Endothelial cell (in vitro differentiated cells): Measurements from ENCODE around the gene SH3PXD2A. TPM values are rescaled to one million over a fixed set of nuclear protein-coding genes. Genes with fewer than 3 reads are reported as not detected.
A peak's percentile ranks its signal among the peaks of the same experiment; 100 is the strongest.

ENCODE experiments used
- DNase-seq: peaks from one replicate; pipeline ENCODE4 v3.0.0; 2021; ENCODE audit warnings: low spot score
- H3K27ac Mint-ChIP-seq: one replicate; pipeline ENCODE4 v1.8.0; 2021; ENCODE audit warnings: mixed read lengths, inconsistent platforms; ENCODE audit not compliant: unreplicated experiment
- H3K27me3 Mint-ChIP-seq: one replicate; pipeline ENCODE4 v1.8.0; 2021; ENCODE audit warnings: mild to moderate bottlenecking, moderate library complexity, mixed read lengths, inconsistent platforms; ENCODE audit not compliant: unreplicated experiment
- H3K36me3 Mint-ChIP-seq: one replicate; pipeline ENCODE4 v1.8.0; 2021; ENCODE audit warnings: mild to moderate bottlenecking, low read depth, mixed read lengths, inconsistent platforms; ENCODE audit not compliant: unreplicated experiment
- H3K4me1 Mint-ChIP-seq: one replicate; pipeline ENCODE4 v1.8.0; 2021; ENCODE audit warnings: mild to moderate bottlenecking, mixed read lengths, inconsistent platforms; ENCODE audit not compliant: unreplicated experiment
- H3K4me3 Mint-ChIP-seq: one replicate; pipeline ENCODE4 v1.8.0; 2021; ENCODE audit warnings: mild to moderate bottlenecking, mixed read lengths, inconsistent platforms; ENCODE audit not compliant: unreplicated experiment
- H3K9me3 Mint-ChIP-seq: one replicate; pipeline ENCODE4 v1.8.0; 2021; ENCODE audit warnings: mixed read lengths, inconsistent platforms; ENCODE audit not compliant: unreplicated experiment
- total RNA-seq: library from RNA; stranded (reverse); fragmentation: NEBNext Ultra II Directional; extraction: Animal tissue kit (Norgen Biotek cat#: 25700); gene quantifications from one replicate; pipeline ENCODE4 v1.2.1, GENCODE V29; 2021; ENCODE audit not compliant: unreplicated experiment
- TF ChIP-seq, protein P1 (sequence below): fragments of 200-600 bp; sonication (generic); IDR thresholded peaks from one replicate; pipeline ENCODE4 v1.5.0; 2021; ENCODE audit warnings: antibody characterized with exemption; ENCODE audit not compliant: unreplicated experiment

Gene SH3PXD2A
- total RNA-seq, 1 donor from 2014 or later: 59.9 TPM

DNA sequence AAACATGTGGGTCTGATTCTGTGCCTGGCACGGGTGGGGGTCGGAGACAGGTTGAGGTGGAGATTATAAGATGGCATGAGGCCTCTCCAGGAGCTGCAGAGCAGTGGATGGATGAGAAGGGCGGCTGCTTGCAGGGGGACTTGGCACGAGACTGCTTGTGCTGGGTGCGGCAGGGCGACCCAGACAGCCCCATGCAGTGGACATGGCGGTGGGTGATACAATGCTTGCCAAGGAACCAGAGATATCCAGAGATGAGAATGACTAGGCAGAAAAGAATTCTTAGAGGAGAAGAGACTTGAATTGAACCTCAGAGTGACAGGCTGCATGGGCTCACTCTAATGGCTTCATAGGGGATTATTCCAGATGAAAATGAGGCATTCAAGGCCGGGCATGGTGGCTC lies 216.4 kb downstream of the SH3PXD2A start:
- H3K9me3 Mint-ChIP-seq: no peaks in the 10 kb centered on the region
- H3K27me3 Mint-ChIP-seq: peaks cover 14% of the 10 kb centered on the region
- peaks cover 10% of the 10 kb centered on the region for H3K4me1 Mint-ChIP-seq
- no peak for DNase-seq
- peak overlapping the region; percentile 75 for H3K27ac Mint-ChIP-seq
- peak overlapping the region; percentile 42 for H3K4me3 Mint-ChIP-seq
- H3K36me3 Mint-ChIP-seq: peaks cover 19% of the 10 kb centered on the region
- TF ChIP-seq, protein P1, sequence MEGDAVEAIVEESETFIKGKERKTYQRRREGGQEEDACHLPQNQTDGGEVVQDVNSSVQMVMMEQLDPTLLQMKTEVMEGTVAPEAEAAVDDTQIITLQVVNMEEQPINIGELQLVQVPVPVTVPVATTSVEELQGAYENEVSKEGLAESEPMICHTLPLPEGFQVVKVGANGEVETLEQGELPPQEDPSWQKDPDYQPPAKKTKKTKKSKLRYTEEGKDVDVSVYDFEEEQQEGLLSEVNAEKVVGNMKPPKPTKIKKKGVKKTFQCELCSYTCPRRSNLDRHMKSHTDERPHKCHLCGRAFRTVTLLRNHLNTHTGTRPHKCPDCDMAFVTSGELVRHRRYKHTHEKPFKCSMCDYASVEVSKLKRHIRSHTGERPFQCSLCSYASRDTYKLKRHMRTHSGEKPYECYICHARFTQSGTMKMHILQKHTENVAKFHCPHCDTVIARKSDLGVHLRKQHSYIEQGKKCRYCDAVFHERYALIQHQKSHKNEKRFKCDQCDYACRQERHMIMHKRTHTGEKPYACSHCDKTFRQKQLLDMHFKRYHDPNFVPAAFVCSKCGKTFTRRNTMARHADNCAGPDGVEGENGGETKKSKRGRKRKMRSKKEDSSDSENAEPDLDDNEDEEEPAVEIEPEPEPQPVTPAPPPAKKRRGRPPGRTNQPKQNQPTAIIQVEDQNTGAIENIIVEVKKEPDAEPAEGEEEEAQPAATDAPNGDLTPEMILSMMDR: no peak

DNA sequence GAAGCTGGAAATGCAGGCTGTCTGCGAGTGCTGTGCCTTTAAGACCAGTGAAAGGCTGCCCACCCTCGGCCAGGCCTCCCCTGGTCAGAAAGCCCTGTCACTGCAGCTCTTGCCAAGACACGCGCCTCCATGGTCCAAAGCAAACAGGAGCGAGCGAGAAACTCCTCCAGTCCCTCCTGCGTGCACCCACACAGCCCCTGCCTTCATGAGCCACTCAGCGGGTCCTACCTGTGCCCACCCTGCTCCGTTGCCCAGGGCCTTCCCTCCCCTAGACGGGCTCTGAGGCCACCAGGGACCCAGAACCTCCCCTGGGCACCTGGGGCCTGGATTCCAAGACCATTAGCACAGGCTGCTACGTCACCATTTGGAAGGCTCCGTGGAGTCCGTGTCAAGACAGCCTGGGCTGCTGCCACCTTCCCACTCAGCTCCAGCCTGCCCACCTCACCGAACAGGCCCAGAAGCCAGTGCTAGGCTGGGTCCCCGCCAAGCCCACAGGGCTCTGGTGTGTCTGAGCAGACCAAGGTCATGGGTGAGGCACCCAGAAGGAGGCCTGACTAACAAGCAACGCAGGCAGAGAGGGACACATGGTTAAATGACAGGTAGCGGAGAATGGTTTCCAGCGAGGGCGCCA lies 217.3 kb downstream of the SH3PXD2A start:
- DNase-seq: no peak
- no peaks in the 10 kb centered on the region for H3K9me3 Mint-ChIP-seq
- H3K27me3 Mint-ChIP-seq: peaks cover 14% of the 10 kb centered on the region
- H3K4me1 Mint-ChIP-seq: peaks cover 10% of the 10 kb centered on the region
- TF ChIP-seq, protein P1: no peak
- peaks cover 13% of the 10 kb centered on the region for H3K36me3 Mint-ChIP-seq
- H3K4me3 Mint-ChIP-seq: no peak overlapping the region
- no peak overlapping the region for H3K27ac Mint-ChIP-seq

DNA sequence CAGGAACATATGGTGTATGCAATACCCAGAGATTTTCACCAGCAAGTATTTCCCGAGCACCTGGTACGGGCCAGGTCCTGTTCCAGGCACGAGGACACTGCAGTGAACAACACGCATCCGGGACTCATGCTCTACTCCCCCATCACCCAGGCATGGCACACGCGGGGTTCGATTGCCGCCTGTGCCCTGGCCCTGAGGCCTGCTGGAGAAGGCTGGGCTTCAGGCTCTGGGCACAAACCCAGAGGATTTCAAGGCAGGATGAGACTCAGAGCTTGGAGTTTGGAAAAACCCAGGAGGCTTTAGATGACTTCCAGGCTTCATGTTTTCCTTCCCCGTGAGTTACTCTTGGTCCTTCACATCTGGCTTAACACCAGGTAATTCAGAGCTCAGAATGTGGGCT lies 218.4 kb downstream of the SH3PXD2A start:
- Mint-ChIP-seq H3K27me3 (peaks cover 14% of the 10 kb centered on the region), H3K36me3 (peaks cover 18% of the 10 kb centered on the region), H3K4me3 (no peak overlapping the region), H3K4me1 (peaks cover 10% of the 10 kb centered on the region), H3K9me3 (no peaks in the 10 kb centered on the region), H3K27ac (peak overlapping the region; percentile 68)
- no peak for DNase-seq
- TF ChIP-seq, protein P1: no peak

DNA sequence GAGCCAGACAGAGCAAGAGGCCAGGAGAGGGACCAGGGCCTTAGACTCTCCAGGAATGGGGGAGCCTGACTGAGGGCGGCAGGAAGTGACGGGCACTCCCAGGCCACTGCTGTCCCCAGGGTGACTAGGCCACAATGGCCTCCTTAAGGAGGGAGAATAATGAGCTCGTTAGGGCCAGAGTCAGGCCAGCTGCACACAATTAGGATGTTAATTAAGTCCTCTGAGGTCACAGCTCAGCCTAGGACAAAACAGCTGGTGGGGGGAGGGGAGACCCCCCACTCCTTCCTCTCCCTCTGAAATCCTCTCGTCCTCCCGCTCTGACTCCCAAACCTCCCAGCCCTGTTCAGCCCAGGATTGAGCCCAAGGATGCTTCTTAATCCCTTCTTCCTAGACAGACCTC lies 218.9 kb downstream of the SH3PXD2A start:
- Mint-ChIP-seq H3K4me1 (peaks cover 10% of the 10 kb centered on the region), H3K27me3 (peaks cover 14% of the 10 kb centered on the region), H3K9me3 (no peaks in the 10 kb centered on the region), H3K27ac (peak overlapping the region; percentile 68), H3K36me3 (peaks cover 18% of the 10 kb centered on the region), H3K4me3 (no peak overlapping the region)
- no peak for DNase-seq
- TF ChIP-seq, protein P1: no peak

DNA sequence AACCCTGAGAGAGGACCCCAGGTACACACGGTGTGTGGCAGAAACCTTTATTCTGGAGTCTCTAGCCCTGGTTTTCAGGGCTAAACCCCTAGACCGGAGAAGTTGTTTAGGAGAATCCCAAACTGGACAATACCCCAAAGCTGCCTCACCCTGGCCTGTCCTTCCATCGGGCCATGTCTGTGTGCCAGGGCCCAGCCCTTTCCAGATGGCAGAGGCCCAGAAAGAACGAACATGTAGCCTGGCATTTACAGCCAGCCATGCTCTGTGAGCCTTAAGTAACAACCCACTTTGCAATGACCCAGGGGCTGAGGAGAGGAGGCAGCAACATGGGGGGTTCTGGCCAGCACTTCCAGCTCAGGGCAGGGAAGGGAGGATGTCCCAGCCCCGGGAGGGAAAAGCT lies 219.8 kb downstream of the SH3PXD2A start:
- TF ChIP-seq, protein P1: no peak
- H3K4me1 Mint-ChIP-seq: peaks cover 10% of the 10 kb centered on the region
- H3K36me3 Mint-ChIP-seq: peaks cover 20% of the 10 kb centered on the region
- H3K27ac Mint-ChIP-seq: no peak overlapping the region
- no peak overlapping the region for H3K4me3 Mint-ChIP-seq
- no peaks in the 10 kb centered on the region for H3K9me3 Mint-ChIP-seq
- peaks cover 16% of the 10 kb centered on the region for H3K27me3 Mint-ChIP-seq
- DNase-seq: no peak
